GM23338 (cell line): ENCODE data around the gene E4F1. TPM values are rescaled to one million over a fixed set of nuclear protein-coding genes. Genes with fewer than 3 reads are reported as not detected.

Experiments
- ATAC-seq: fragments of 200-7000 bp; cut with Tn5 transposase; 3 replicates; pipeline ENCODE4 v1.9.1; 2020
- DNase-seq: peaks from one replicate; pipeline ENCODE4 v3.0.0-alpha.2; 2015; ENCODE audit warnings: low spot score
- H2AFZ ChIP-seq: fragments of 200-600 bp; sonication (generic); 2 replicates; pipeline ENCODE4 v1.8.0; 2016; ENCODE audit warnings: antibody characterized with exemption, mild to moderate bottlenecking, moderate library complexity
- H3F3A ChIP-seq: fragments of 200-600 bp; sonication (generic); replicated peaks from 2 replicates; pipeline ENCODE4 v1.8.0; 2017; ENCODE audit warnings: antibody characterized with exemption, mixed run types, low read depth
- H3K27ac ChIP-seq: fragments of 200-600 bp; sonication (generic); 2 replicates; pipeline ENCODE4 v1.6.1; 2016; ENCODE audit warnings: low read depth
- H3K27me3 ChIP-seq: fragments of 200-600 bp; sonication (generic); 2 replicates; pipeline ENCODE4 v1.8.0; 2016; ENCODE audit warnings: mild to moderate bottlenecking, mixed run types, moderate library complexity; ENCODE audit not compliant: insufficient read depth
- H3K36me3 ChIP-seq: fragments of 200-600 bp; sonication (generic); 2 replicates; pipeline ENCODE4 v1.8.0; 2016; ENCODE audit warnings: mild to moderate bottlenecking; ENCODE audit not compliant: insufficient read depth
- H3K4me1 ChIP-seq: fragments of 200-600 bp; sonication (generic); 2 replicates; pipeline ENCODE4 v1.8.0; 2016; ENCODE audit warnings: mild to moderate bottlenecking, moderate library complexity; ENCODE audit not compliant: insufficient read depth
- H3K4me2 ChIP-seq: fragments of 200-600 bp; sonication (generic); 2 replicates; pipeline ENCODE4 v1.7.1; 2017; ENCODE audit warnings: mixed run types
- H3K4me3 ChIP-seq: fragments of 200-600 bp; sonication (generic); 2 replicates; pipeline ENCODE4 v1.6.1; 2016; ENCODE audit warnings: mixed run types
- H3K79me2 ChIP-seq: fragments of 200-600 bp; sonication (generic); replicated peaks from 2 replicates; pipeline ENCODE4 v1.8.0; 2017; ENCODE audit warnings: mild to moderate bottlenecking; ENCODE audit not compliant: insufficient read depth
- H3K9me2 ChIP-seq: fragments of 200-600 bp; sonication (generic); 2 replicates; pipeline ENCODE4 v1.8.0; 2017; ENCODE audit not compliant: insufficient read depth
- H4K20me1 ChIP-seq: fragments of 200-600 bp; sonication (generic); replicated peaks from 2 replicates; pipeline ENCODE4 v1.8.0; 2017; ENCODE audit warnings: mild to moderate bottlenecking; ENCODE audit not compliant: insufficient read depth
- H3K27ac Mint-ChIP-seq: 2 replicates; pipeline ENCODE4 v1.8.0; 2020; ENCODE audit warnings: inconsistent platforms, mild to moderate bottlenecking, moderate library complexity, mixed read lengths
- H3K27me3 Mint-ChIP-seq: 3 replicates; pipeline ENCODE4 v1.8.0; 2022; ENCODE audit warnings: low read depth, mild to moderate bottlenecking, moderate library complexity, mixed read lengths, inconsistent platforms; ENCODE audit not compliant: insufficient read depth, poor library complexity
- H3K36me3 Mint-ChIP-seq: 3 replicates; pipeline ENCODE4 v1.8.0; 2021; ENCODE audit warnings: low read depth, mild to moderate bottlenecking, inconsistent platforms, moderate library complexity, mixed read lengths
- H3K4me1 Mint-ChIP-seq: 3 replicates; pipeline ENCODE4 v1.8.0; 2020; ENCODE audit warnings: mild to moderate bottlenecking, inconsistent platforms, mixed read lengths
- H3K4me3 Mint-ChIP-seq: 3 replicates; pipeline ENCODE4 v1.8.0; 2021; ENCODE audit warnings: moderate library complexity, mild to moderate bottlenecking, inconsistent platforms, mixed read lengths
- H3K9me3 Mint-ChIP-seq: 3 replicates; pipeline ENCODE4 v1.8.0; 2020; ENCODE audit warnings: moderate library complexity, mild to moderate bottlenecking, inconsistent platforms, mixed read lengths
- ZNF331 ChIP-seq: fragments of 250-450 bp; sonication (Bioruptor Pico); IDR thresholded peaks from 2 replicates; pipeline ENCODE4 v1.5.0; 2020; ENCODE audit warnings: low read depth, mild to moderate bottlenecking, moderate library complexity
- polyA plus RNA-seq: library from polyadenylated mRNA; unstranded; fragments of >200 nt; fragmentation: Nextera tagmentation; extraction: Ambion mirVana; gene quantifications from 2 replicates; pipeline ENCODE4 v1.2.1, GENCODE V29; 2016
- total RNA-seq: library from RNA; depleted of rRNA; stranded (reverse); fragments of >200 nt; shearing (Covaris generic); gene quantifications from 2 replicates; pipeline ENCODE4 v1.2.3, GENCODE V29; 2014
- TF ChIP-seq, protein P1 (sequence below): fragments of 250-450 bp; sonication (Bioruptor Pico); IDR thresholded peaks from 2 replicates; pipeline ENCODE4 v1.5.0; 2020; ENCODE audit warnings: mild to moderate bottlenecking, moderate library complexity
- TF ChIP-seq, protein P2 (sequence below), 2 experiments: fragments of 200-600 bp in 1 of 2; sonication (generic) in 1 of 2; conservative IDR thresholded peaks; 2 replicates each; pipeline versions ENCODE4 v1.5.1 to v1.6.1; 2016 to 2017; ENCODE audit warnings: antibody characterized with exemption in 2 of 2, low read depth in 2 of 2, mild to moderate bottlenecking in 2 of 2, moderate library complexity in 1 of 2

Gene E4F1
- total and polyA plus RNA-seq, 2 experiments from 2014 or later, result 22.6 to 45.5 TPM

DNA sequence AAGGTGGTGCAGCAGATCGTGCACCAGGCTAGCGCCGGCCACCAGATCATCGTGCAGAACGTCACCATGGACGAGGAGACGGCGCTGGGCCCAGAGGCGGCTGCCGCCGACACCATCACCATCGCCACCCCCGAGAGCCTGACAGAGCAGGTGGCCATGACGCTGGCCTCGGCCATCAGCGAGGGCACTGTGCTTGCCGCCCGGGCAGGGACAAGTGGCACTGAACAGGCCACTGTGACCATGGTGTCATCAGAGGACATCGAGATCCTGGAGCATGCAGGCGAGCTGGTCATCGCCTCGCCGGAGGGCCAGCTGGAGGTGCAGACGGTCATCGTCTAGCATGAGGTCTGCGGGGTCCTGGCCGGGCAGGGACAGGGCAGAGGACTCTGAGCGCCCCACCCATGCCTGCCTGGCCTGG lies 11.9 kb downstream of the E4F1 start:
- TF ChIP-seq, protein P1, sequence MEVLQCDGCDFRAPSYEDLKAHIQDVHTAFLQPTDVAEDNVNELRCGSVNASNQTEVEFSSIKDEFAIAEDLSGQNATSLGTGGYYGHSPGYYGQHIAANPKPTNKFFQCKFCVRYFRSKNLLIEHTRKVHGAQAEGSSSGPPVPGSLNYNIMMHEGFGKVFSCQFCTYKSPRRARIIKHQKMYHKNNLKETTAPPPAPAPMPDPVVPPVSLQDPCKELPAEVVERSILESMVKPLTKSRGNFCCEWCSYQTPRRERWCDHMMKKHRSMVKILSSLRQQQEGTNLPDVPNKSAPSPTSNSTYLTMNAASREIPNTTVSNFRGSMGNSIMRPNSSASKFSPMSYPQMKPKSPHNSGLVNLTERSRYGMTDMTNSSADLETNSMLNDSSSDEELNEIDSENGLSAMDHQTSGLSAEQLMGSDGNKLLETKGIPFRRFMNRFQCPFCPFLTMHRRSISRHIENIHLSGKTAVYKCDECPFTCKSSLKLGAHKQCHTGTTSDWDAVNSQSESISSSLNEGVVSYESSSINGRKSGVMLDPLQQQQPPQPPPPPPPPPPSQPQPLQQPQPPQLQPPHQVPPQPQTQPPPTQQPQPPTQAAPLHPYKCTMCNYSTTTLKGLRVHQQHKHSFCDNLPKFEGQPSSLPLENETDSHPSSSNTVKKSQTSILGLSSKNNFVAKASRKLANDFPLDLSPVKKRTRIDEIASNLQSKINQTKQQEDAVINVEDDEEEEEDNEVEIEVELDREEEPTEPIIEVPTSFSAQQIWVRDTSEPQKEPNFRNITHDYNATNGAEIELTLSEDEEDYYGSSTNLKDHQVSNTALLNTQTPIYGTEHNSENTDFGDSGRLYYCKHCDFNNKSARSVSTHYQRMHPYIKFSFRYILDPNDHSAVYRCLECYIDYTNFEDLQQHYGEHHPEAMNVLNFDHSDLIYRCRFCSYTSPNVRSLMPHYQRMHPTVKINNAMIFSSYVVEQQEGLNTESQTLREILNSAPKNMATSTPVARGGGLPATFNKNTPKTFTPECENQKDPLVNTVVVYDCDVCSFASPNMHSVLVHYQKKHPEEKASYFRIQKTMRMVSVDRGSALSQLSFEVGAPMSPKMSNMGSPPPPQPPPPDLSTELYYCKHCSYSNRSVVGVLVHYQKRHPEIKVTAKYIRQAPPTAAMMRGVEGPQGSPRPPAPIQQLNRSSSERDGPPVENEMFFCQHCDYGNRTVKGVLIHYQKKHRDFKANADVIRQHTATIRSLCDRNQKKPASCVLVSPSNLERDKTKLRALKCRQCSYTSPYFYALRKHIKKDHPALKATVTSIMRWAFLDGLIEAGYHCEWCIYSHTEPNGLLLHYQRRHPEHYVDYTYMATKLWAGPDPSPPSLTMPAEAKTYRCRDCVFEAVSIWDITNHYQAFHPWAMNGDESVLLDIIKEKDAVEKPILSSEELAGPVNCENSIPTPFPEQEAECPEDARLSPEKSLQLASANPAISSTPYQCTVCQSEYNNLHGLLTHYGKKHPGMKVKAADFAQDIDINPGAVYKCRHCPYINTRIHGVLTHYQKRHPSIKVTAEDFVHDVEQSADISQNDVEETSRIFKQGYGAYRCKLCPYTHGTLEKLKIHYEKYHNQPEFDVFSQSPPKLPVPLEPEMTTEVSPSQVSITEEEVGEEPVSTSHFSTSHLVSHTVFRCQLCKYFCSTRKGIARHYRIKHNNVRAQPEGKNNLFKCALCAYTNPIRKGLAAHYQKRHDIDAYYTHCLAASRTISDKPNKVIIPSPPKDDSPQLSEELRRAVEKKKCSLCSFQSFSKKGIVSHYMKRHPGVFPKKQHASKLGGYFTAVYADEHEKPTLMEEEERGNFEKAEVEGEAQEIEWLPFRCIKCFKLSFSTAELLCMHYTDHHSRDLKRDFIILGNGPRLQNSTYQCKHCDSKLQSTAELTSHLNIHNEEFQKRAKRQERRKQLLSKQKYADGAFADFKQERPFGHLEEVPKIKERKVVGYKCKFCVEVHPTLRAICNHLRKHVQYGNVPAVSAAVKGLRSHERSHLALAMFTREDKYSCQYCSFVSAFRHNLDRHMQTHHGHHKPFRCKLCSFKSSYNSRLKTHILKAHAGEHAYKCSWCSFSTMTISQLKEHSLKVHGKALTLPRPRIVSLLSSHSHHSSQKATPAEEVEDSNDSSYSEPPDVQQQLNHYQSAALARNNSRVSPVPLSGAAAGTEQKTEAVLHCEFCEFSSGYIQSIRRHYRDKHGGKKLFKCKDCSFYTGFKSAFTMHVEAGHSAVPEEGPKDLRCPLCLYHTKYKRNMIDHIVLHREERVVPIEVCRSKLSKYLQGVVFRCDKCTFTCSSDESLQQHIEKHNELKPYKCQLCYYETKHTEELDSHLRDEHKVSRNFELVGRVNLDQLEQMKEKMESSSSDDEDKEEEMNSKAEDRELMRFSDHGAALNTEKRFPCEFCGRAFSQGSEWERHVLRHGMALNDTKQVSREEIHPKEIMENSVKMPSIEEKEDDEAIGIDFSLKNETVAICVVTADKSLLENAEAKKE (CRISPR knock-in tag), result no peak
- no peak for TF ChIP-seq ZNF331 (CRISPR knock-in tag)
- TF ChIP-seq, protein P2, sequence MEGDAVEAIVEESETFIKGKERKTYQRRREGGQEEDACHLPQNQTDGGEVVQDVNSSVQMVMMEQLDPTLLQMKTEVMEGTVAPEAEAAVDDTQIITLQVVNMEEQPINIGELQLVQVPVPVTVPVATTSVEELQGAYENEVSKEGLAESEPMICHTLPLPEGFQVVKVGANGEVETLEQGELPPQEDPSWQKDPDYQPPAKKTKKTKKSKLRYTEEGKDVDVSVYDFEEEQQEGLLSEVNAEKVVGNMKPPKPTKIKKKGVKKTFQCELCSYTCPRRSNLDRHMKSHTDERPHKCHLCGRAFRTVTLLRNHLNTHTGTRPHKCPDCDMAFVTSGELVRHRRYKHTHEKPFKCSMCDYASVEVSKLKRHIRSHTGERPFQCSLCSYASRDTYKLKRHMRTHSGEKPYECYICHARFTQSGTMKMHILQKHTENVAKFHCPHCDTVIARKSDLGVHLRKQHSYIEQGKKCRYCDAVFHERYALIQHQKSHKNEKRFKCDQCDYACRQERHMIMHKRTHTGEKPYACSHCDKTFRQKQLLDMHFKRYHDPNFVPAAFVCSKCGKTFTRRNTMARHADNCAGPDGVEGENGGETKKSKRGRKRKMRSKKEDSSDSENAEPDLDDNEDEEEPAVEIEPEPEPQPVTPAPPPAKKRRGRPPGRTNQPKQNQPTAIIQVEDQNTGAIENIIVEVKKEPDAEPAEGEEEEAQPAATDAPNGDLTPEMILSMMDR (conservative IDR thresholded peaks at IDR 0.05; ENCODE audit: low read depth in 2 of 2), result no peak
- Mint-ChIP-seq H3K27ac (no peak overlapping the region), H3K36me3 (peaks cover 8% of the 10 kb centered on the region; the same call in 1 of the 3 replicates), H3K27me3 (peaks cover 25% of the 10 kb centered on the region), H3K9me3 (no peaks in the 10 kb centered on the region), H3K4me3 (no peak overlapping the region), H3K4me1 (no peaks in the 10 kb centered on the region)
- H3F3A ChIP-seq, result peaks cover 1% of the 10 kb centered on the region; the same call in 1 of the 2 replicates
- H3K4me2 ChIP-seq, result no peak overlapping the region
- ATAC-seq (no peak), DNase-seq (no peak)
- H3K36me3 ChIP-seq, result 0 out of 2 replicates have a peak, but pooled peaks cover 5% of the 10 kb centered on the region
- no peaks in the 10 kb centered on the region for H3K4me1 ChIP-seq
- H4K20me1 ChIP-seq, result no peaks in the 10 kb centered on the region; the same call in 1 of the 2 replicates
- H3K27me3 ChIP-seq, result peaks cover 18% of the 10 kb centered on the region
- no peaks in the 10 kb centered on the region for H3K79me2 ChIP-seq
- no peaks in the 10 kb centered on the region for H3K9me2 ChIP-seq
- no peak overlapping the region for H2AFZ ChIP-seq
- H3K27ac ChIP-seq, result no peak overlapping the region
- H3K4me3 ChIP-seq, result no peak overlapping the region
